ENCODE results near the gene ZNF595. TPM values are rescaled to one million over a fixed set of nuclear protein-coding genes. Genes with fewer than 3 reads are reported as not detected.
"Not testable (repeated sequence)": the region's sequence is repeated elsewhere in the genome, so short reads cannot be mapped to it uniquely, and the experiment has no call there.

The ZNF595 gene
- total and polyA plus RNA-seq, 2 donors (not counting 1 experiment from before 2014, with no cell fraction given) = 16.8 to 18.9 TPM

GRCh38 chr4:33314-33713 lies 19.8 kb upstream of the ZNF595 start:
- POLR2A ChIA-PET; intact Hi-C loops (cut with micrococcal nuclease); H3K4me2 ChIP-seq (replicated peaks; ENCODE audit: low read depth, low read length, poor library complexity, severe bottlenecking); H3K27ac ChIP-seq (ENCODE audit: low read length in 2 of 2); CTCF ChIA-PET; H3K9ac ChIP-seq (ENCODE audit: low read length); DNase-seq; H3K79me2 ChIP-seq (ENCODE audit: control insufficient read depth, insufficient read depth, low read length); H3K36me3 ChIP-seq (replicated peaks in 1 of 2; ENCODE audit: control extremely low read depth in 1 of 2, control insufficient read depth in 1 of 2, extremely low read depth in 1 of 2, insufficient read depth in 2 of 2, low read length in 1 of 2); H3K27ac Mint-ChIP-seq; H3K27me3 Mint-ChIP-seq; H3K4me1 ChIP-seq (ENCODE audit: control insufficient read depth in 2 of 2, insufficient read depth in 2 of 2, low read length in 2 of 2); H3K4me3 ChIP-seq (ENCODE audit: control extremely low read depth in 1 of 5, extremely low read depth in 1 of 5, insufficient read depth in 1 of 5, low read depth in 2 of 5, low read length in 4 of 5); H3K4me1 Mint-ChIP-seq; H3K9me3 Mint-ChIP-seq (ENCODE audit: insufficient read depth); H3K27me3 ChIP-seq (replicated peaks in 1 of 4; ENCODE audit: control extremely low read depth in 1 of 4, control insufficient read depth in 3 of 4, insufficient read depth in 4 of 4, low read length in 3 of 4); H4K20me1 ChIP-seq (ENCODE audit: control insufficient read depth, insufficient read depth, low read length, poor library complexity, severe bottlenecking); H3K9me3 ChIP-seq (ENCODE audit: control extremely low read depth in 1 of 3, control insufficient read depth in 2 of 3, insufficient read depth in 1 of 3, low read length in 2 of 3); H2AFZ ChIP-seq (ENCODE audit: insufficient read depth, low read depth, low read length, poor library complexity, severe bottlenecking); H3K4me3 Mint-ChIP-seq; ATAC-seq (ENCODE audit: low read depth): not testable (repeated sequence)
- WGBS (ENCODE audit: insufficient coverage) = no CpG with 5 or more reads among the region's 6 CpGs

GRCh38 chr4:36559-37415 lies 16.3 kb upstream of the ZNF595 start:
- H3K9me3 Mint-ChIP-seq (ENCODE audit: insufficient read depth); H3K27ac Mint-ChIP-seq; H3K9me3 ChIP-seq (ENCODE audit: control extremely low read depth in 1 of 3, control insufficient read depth in 2 of 3, insufficient read depth in 1 of 3, low read length in 2 of 3); H3K36me3 ChIP-seq (replicated peaks in 1 of 2; ENCODE audit: control extremely low read depth in 1 of 2, control insufficient read depth in 1 of 2, extremely low read depth in 1 of 2, insufficient read depth in 2 of 2, low read length in 1 of 2); H3K4me1 ChIP-seq (ENCODE audit: control insufficient read depth in 2 of 2, insufficient read depth in 2 of 2, low read length in 2 of 2); H3K27me3 ChIP-seq (replicated peaks in 1 of 4; ENCODE audit: control extremely low read depth in 1 of 4, control insufficient read depth in 3 of 4, insufficient read depth in 4 of 4, low read length in 3 of 4); DNase-seq; H3K4me3 Mint-ChIP-seq; H4K20me1 ChIP-seq (ENCODE audit: control insufficient read depth, insufficient read depth, low read length, poor library complexity, severe bottlenecking); intact Hi-C loops (cut with micrococcal nuclease); H3K27me3 Mint-ChIP-seq; H3K4me2 ChIP-seq (replicated peaks; ENCODE audit: low read depth, low read length, poor library complexity, severe bottlenecking); H3K9ac ChIP-seq (ENCODE audit: low read length); H2AFZ ChIP-seq (ENCODE audit: insufficient read depth, low read depth, low read length, poor library complexity, severe bottlenecking); H3K4me3 ChIP-seq (ENCODE audit: control extremely low read depth in 1 of 5, extremely low read depth in 1 of 5, insufficient read depth in 1 of 5, low read depth in 2 of 5, low read length in 4 of 5); H3K4me1 Mint-ChIP-seq; POLR2A ChIA-PET; H3K79me2 ChIP-seq (ENCODE audit: control insufficient read depth, insufficient read depth, low read length); H3K27ac ChIP-seq (ENCODE audit: low read length in 2 of 2); ATAC-seq (ENCODE audit: low read depth): not testable (repeated sequence)
- CTCF ChIA-PET = interaction anchor here (0.9 to 1.3 kb wide), 3 partner anchors 8 to 205 kb away, joined by 3 read pairs; no protein-coding TSS in a partner anchor
- 100% methylated on average over 1 of the region's 6 CpGs for WGBS (ENCODE audit: insufficient coverage)

- POLR2A ChIA-PET; H3K36me3 ChIP-seq (replicated peaks in 1 of 2; ENCODE audit: control extremely low read depth in 1 of 2, control insufficient read depth in 1 of 2, extremely low read depth in 1 of 2, insufficient read depth in 2 of 2, low read length in 1 of 2); H3K79me2 ChIP-seq (ENCODE audit: control insufficient read depth, insufficient read depth, low read length); H3K4me1 ChIP-seq (ENCODE audit: control insufficient read depth in 2 of 2, insufficient read depth in 2 of 2, low read length in 2 of 2); H3K4me3 Mint-ChIP-seq; H3K27ac Mint-ChIP-seq; H3K4me3 ChIP-seq (ENCODE audit: control extremely low read depth in 1 of 5, extremely low read depth in 1 of 5, insufficient read depth in 1 of 5, low read depth in 2 of 5, low read length in 4 of 5); H4K20me1 ChIP-seq (ENCODE audit: control insufficient read depth, insufficient read depth, low read length, poor library complexity, severe bottlenecking); intact Hi-C loops (cut with micrococcal nuclease); H2AFZ ChIP-seq (ENCODE audit: insufficient read depth, low read depth, low read length, poor library complexity, severe bottlenecking); H3K4me1 Mint-ChIP-seq; H3K9ac ChIP-seq (ENCODE audit: low read length); H3K27ac ChIP-seq (ENCODE audit: low read length in 2 of 2); H3K4me2 ChIP-seq (replicated peaks; ENCODE audit: low read depth, low read length, poor library complexity, severe bottlenecking); CTCF ChIA-PET; DNase-seq; H3K27me3 ChIP-seq (replicated peaks in 1 of 4; ENCODE audit: control extremely low read depth in 1 of 4, control insufficient read depth in 3 of 4, insufficient read depth in 4 of 4, low read length in 3 of 4); H3K9me3 Mint-ChIP-seq (ENCODE audit: insufficient read depth); ATAC-seq (ENCODE audit: low read depth); H3K27me3 Mint-ChIP-seq: not testable (repeated sequence)
- peaks cover 0 to 10% (median 2%) of the 10 kb centered on the region in 3 donors for H3K9me3 ChIP-seq (ENCODE audit: control extremely low read depth in 1 of 3, control insufficient read depth in 2 of 3, insufficient read depth in 1 of 3, low read length in 2 of 3)
Observed at GRCh38 chr4:38202-38601, 14.9 kb upstream of the ZNF595 start.

- H3K4me3 ChIP-seq (ENCODE audit: control extremely low read depth in 1 of 5, extremely low read depth in 1 of 5, insufficient read depth in 1 of 5, low read depth in 2 of 5, low read length in 4 of 5); POLR2A ChIA-PET; H3K9ac ChIP-seq (ENCODE audit: low read length); intact Hi-C loops (cut with micrococcal nuclease); H3K27me3 Mint-ChIP-seq; H3K4me1 ChIP-seq (ENCODE audit: control insufficient read depth in 2 of 2, insufficient read depth in 2 of 2, low read length in 2 of 2); H3K4me2 ChIP-seq (replicated peaks; ENCODE audit: low read depth, low read length, poor library complexity, severe bottlenecking); H3K27ac ChIP-seq (ENCODE audit: low read length in 2 of 2); ATAC-seq (ENCODE audit: low read depth); H4K20me1 ChIP-seq (ENCODE audit: control insufficient read depth, insufficient read depth, low read length, poor library complexity, severe bottlenecking); H3K9me3 Mint-ChIP-seq (ENCODE audit: insufficient read depth); H3K4me1 Mint-ChIP-seq; H3K36me3 ChIP-seq (replicated peaks in 1 of 2; ENCODE audit: control extremely low read depth in 1 of 2, control insufficient read depth in 1 of 2, extremely low read depth in 1 of 2, insufficient read depth in 2 of 2, low read length in 1 of 2); H3K27me3 ChIP-seq (replicated peaks in 1 of 4; ENCODE audit: control extremely low read depth in 1 of 4, control insufficient read depth in 3 of 4, insufficient read depth in 4 of 4, low read length in 3 of 4); H3K27ac Mint-ChIP-seq; DNase-seq; H2AFZ ChIP-seq (ENCODE audit: insufficient read depth, low read depth, low read length, poor library complexity, severe bottlenecking); H3K4me3 Mint-ChIP-seq; H3K79me2 ChIP-seq (ENCODE audit: control insufficient read depth, insufficient read depth, low read length): not testable (repeated sequence)
- CTCF ChIA-PET = interaction anchor here (1.3 to 2.1 kb wide), 4 partner anchors 8 to 20 kb away, joined by 3 to 12 read pairs (median 8); no protein-coding TSS in a partner anchor
- H3K9me3 ChIP-seq (ENCODE audit: control extremely low read depth in 1 of 3, control insufficient read depth in 2 of 3, insufficient read depth in 1 of 3, low read length in 2 of 3) = peaks cover 2 to 15% (median 3%) of the 10 kb centered on the region in 3 donors
Observed at GRCh38 chr4:43375-43774, 9.7 kb upstream of the ZNF595 start.
